Liver (tissue), 9 donors: ENCODE data around the gene RAB37. TPM values are rescaled to one million over a fixed set of nuclear protein-coding genes. Genes with fewer than 3 reads are reported as not detected.

Experiments
- DNase-seq: peaks from one replicate; pipeline ENCODE4 v3.0.0-alpha.2; 2017; ENCODE audit warnings: low spot score
- H3K27ac ChIP-seq, 2 donors: one replicate each; pipeline ENCODE4 v1.7.0; 2013; ENCODE audit warnings: inconsistent platforms in 2 of 2, low read length in 2 of 2, control low read depth in 1 of 2, low read depth in 1 of 2, mild to moderate bottlenecking in 1 of 2
- H3K27me3 ChIP-seq, 4 donors: one replicate each; pipeline versions ENCODE4 v1.6.1 to v1.7.0; 2013; ENCODE audit warnings: low read length in 3 of 4, inconsistent platforms in 1 of 4, mild to moderate bottlenecking in 1 of 4, moderate library complexity in 1 of 4; ENCODE audit not compliant: control insufficient read depth in 4 of 4, insufficient read depth in 4 of 4
- H3K36me3 ChIP-seq, 4 donors: one replicate each; pipeline versions ENCODE4 v1.6.1 to v1.7.0; 2013; ENCODE audit warnings: low read length in 3 of 4, mild to moderate bottlenecking in 3 of 4, low read depth in 1 of 4, moderate library complexity in 1 of 4; ENCODE audit not compliant: control insufficient read depth in 4 of 4, insufficient read depth in 3 of 4
- H3K4me1 ChIP-seq, 4 donors: one replicate each; pipeline versions ENCODE4 v1.6.1 to v1.7.0; 2013; ENCODE audit warnings: low read length in 3 of 4, mild to moderate bottlenecking in 3 of 4, moderate library complexity in 1 of 4; ENCODE audit not compliant: control insufficient read depth in 4 of 4, insufficient read depth in 4 of 4
- H3K4me3 ChIP-seq, 3 donors: one replicate each; pipeline versions ENCODE4 v1.6.1 to v1.7.0; 2013; ENCODE audit warnings: low read length in 3 of 3, control low read depth in 1 of 3, low read depth in 1 of 3, mild to moderate bottlenecking in 1 of 3
- H3K9ac ChIP-seq, 2 donors: one replicate each; pipeline ENCODE4 v1.7.0; 2013; ENCODE audit warnings: low read length in 2 of 2, mild to moderate bottlenecking in 2 of 2, moderate library complexity in 2 of 2, control low read depth in 1 of 2, low read depth in 1 of 2
- H3K9me3 ChIP-seq, 4 donors: one replicate each; pipeline versions ENCODE4 v1.6.1 to v1.7.0; 2013; ENCODE audit warnings: low read length in 3 of 4; ENCODE audit not compliant: control insufficient read depth in 4 of 4
- EGR1 ChIP-seq, 2 donors: IDR thresholded peaks; 2 replicates each; pipeline ENCODE4 v1.6.1; 2016 to 2018; ENCODE audit warnings: antibody characterized with exemption in 2 of 2, low read depth in 2 of 2
- FOXA2 ChIP-seq: IDR thresholded peaks from 2 replicates; pipeline ENCODE4 v1.6.1; 2016; ENCODE audit warnings: antibody characterized with exemption
- GABPA ChIP-seq, 2 donors: IDR thresholded peaks in 1 of 2; conservative IDR thresholded peaks in 1 of 2; 2 replicates each; pipeline ENCODE4 v1.6.1; 2016; ENCODE audit warnings: antibody characterized with exemption in 2 of 2, mild to moderate bottlenecking in 1 of 2, moderate library complexity in 1 of 2
- HNF4A ChIP-seq, 2 donors: conservative IDR thresholded peaks; 2 replicates each; pipeline ENCODE4 v1.6.1; 2016; ENCODE audit warnings: antibody characterized with exemption in 2 of 2, mild to moderate bottlenecking in 2 of 2
- JUND ChIP-seq, 2 donors: IDR thresholded peaks; 2 replicates each; pipeline ENCODE4 v1.6.1; 2016; ENCODE audit warnings: antibody characterized with exemption in 2 of 2
- NR2F2 ChIP-seq: IDR thresholded peaks from 2 replicates; pipeline ENCODE4 v1.6.1; 2016; ENCODE audit warnings: antibody characterized with exemption
- RAD21 ChIP-seq, 2 donors: IDR thresholded peaks; 2 replicates each; pipeline ENCODE4 v1.6.1; 2016; ENCODE audit warnings: antibody characterized with exemption in 2 of 2, mild to moderate bottlenecking in 2 of 2
- RXRA ChIP-seq, 2 donors: IDR thresholded peaks; 2 replicates each; pipeline ENCODE4 v1.6.1; 2017 to 2018; ENCODE audit warnings: antibody characterized with exemption in 2 of 2, mild to moderate bottlenecking in 1 of 2
- SP1 ChIP-seq: IDR thresholded peaks from 2 replicates; pipeline ENCODE4 v1.6.1; 2018; ENCODE audit warnings: antibody characterized with exemption, mild to moderate bottlenecking
- YY1 ChIP-seq: IDR thresholded peaks from 2 replicates; pipeline ENCODE4 v1.6.1; 2016; ENCODE audit warnings: antibody characterized with exemption, mild to moderate bottlenecking
- WGBS: extraction: QIAGEN DNeasy Blood & Tissue Kit; methylation state at CpG from one replicate; pipeline ENCODE4 v1.1.7; 2013; 5-methylcytosine and 5-hydroxymethylcytosine counted together
- polyA plus RNA-seq, 2 donors: library from polyadenylated mRNA; stranded (reverse) in 1 of 2; unstranded in 1 of 2; fragments of 200-250 nt in 1 of 2; fragments of >200 nt in 1 of 2; fragmentation: Nextera tagmentation in 1 of 2; extraction: Ambion mirVana in 1 of 2; gene quantifications; one replicate each; pipeline versions ENCODE4 v1.2.1 to v1.2.3, GENCODE V29; 2013 to 2015
- total RNA-seq, 2 donors: library from RNA; depleted of rRNA; stranded (reverse); fragments of >200 nt; gene quantifications; one replicate each; pipeline ENCODE4 v1.2.3, GENCODE V29; 2014
- TF ChIP-seq, protein P1 (sequence below): IDR thresholded peaks from 2 replicates; pipeline ENCODE4 v1.6.1; 2016; ENCODE audit warnings: antibody characterized with exemption
- TF ChIP-seq, protein P2 (sequence below): IDR thresholded peaks from 2 replicates; pipeline ENCODE4 v1.6.1; 2016; ENCODE audit warnings: antibody characterized with exemption, mild to moderate bottlenecking
- TF ChIP-seq, protein P3 (sequence below): IDR thresholded peaks from 2 replicates; pipeline ENCODE4 v1.6.1; 2016; ENCODE audit warnings: antibody characterized with exemption
- TF ChIP-seq, protein P4 (sequence below): IDR thresholded peaks from 2 replicates; pipeline ENCODE4 v1.6.1; 2016; ENCODE audit warnings: antibody characterized with exemption
- donor health status: healthy.
- donor health status: healthy.
- donor health status: healthy.
- donor health status: healthy.
- donor health status: healthy.

The RAB37 gene
- total and polyA plus RNA-seq, 4 donors, result 5.1 to 8.8 (median 5.6) TPM

DNA sequence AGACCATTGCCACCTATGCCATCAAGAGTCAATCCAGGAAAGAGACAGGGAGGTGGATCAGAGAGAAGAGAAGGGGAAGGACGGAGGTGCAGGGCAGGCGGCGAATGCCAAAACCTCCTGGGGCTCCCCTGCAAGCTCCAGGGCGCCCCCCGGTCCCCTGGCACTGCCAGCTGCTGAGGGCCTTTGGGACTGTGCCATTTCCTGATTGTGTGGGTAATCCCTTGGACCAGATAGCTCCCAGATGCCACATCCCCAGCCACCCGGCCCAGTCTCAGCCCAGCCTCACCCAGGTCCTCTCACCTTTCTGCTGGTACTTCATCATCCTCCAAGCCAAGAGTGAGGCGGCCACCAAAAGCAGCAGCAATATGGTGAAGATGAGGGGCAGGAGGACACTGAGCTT lies 39.0 kb upstream of the RAB37 start:
- Histone ChIP-seq H3K9me3 (no peaks in the 10 kb centered on the region), H3K36me3 (no peaks in the 10 kb centered on the region), H3K27ac (no peak overlapping the region), H3K27me3 (no peaks in the 10 kb centered on the region), H3K9ac (no peak overlapping the region), H3K4me3 (no peak overlapping the region), H3K4me1 (no peaks in the 10 kb centered on the region)
- no peak for TF ChIP-seq SP1
- no peak for TF ChIP-seq HNF4A (conservative IDR thresholded peaks at IDR 0.05)
- DNase-seq, result no peak
- 92% methylated on average over 7 of the region's 7 CpGs for WGBS

DNA sequence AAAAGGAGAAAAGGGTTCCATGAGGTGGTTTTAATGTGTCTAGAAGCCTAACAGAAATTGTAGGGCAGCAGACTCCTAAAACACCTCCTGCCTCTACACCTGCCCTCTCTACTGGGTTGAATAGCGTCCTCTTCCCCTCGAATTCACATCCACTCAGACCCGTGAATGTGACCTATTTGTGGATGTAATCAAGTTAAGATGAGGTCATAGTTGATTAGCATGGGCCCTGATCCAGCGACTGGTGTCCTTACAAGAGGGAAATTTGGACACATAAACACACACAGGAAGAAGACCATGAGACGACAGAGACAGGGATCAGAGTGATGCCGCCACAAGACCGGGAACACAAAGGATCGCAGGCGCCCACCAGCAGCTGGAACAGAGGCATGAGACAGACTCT lies 37.8 kb upstream of the RAB37 start:
- no peak overlapping the region for H3K27ac ChIP-seq
- 77% methylated on average over 9 of the region's 9 CpGs for WGBS

More for the DNA sequence above, 37.8 kb upstream of the RAB37 start:
- Histone ChIP-seq H3K9me3 (no peaks in the 10 kb centered on the region), H3K4me3 (no peak overlapping the region), H3K4me1 (no peaks in the 10 kb centered on the region), H3K9ac (no peak overlapping the region), H3K27me3 (no peaks in the 10 kb centered on the region), H3K36me3 (no peaks in the 10 kb centered on the region)
- TF ChIP-seq GABPA (IDR thresholded peaks at IDR 0.05 in 1 of 2, conservative IDR thresholded peaks at IDR 0.05 in 1 of 2), result no peak
- no peak for TF ChIP-seq RAD21 (IDR thresholded peaks at IDR 0.05)
- TF ChIP-seq EGR1 (IDR thresholded peaks at IDR 0.05; ENCODE audit: low read depth in 2 of 2), result no peak
- TF ChIP-seq NR2F2, result no peak
- TF ChIP-seq, protein P1, sequence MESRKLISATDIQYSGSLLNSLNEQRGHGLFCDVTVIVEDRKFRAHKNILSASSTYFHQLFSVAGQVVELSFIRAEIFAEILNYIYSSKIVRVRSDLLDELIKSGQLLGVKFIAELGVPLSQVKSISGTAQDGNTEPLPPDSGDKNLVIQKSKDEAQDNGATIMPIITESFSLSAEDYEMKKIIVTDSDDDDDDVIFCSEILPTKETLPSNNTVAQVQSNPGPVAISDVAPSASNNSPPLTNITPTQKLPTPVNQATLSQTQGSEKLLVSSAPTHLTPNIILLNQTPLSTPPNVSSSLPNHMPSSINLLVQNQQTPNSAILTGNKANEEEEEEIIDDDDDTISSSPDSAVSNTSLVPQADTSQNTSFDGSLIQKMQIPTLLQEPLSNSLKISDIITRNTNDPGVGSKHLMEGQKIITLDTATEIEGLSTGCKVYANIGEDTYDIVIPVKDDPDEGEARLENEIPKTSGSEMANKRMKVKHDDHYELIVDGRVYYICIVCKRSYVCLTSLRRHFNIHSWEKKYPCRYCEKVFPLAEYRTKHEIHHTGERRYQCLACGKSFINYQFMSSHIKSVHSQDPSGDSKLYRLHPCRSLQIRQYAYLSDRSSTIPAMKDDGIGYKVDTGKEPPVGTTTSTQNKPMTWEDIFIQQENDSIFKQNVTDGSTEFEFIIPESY, result no peak
- no peak for TF ChIP-seq YY1
- TF ChIP-seq JUND (IDR thresholded peaks at IDR 0.05), result no peak
- TF ChIP-seq, protein P2, sequence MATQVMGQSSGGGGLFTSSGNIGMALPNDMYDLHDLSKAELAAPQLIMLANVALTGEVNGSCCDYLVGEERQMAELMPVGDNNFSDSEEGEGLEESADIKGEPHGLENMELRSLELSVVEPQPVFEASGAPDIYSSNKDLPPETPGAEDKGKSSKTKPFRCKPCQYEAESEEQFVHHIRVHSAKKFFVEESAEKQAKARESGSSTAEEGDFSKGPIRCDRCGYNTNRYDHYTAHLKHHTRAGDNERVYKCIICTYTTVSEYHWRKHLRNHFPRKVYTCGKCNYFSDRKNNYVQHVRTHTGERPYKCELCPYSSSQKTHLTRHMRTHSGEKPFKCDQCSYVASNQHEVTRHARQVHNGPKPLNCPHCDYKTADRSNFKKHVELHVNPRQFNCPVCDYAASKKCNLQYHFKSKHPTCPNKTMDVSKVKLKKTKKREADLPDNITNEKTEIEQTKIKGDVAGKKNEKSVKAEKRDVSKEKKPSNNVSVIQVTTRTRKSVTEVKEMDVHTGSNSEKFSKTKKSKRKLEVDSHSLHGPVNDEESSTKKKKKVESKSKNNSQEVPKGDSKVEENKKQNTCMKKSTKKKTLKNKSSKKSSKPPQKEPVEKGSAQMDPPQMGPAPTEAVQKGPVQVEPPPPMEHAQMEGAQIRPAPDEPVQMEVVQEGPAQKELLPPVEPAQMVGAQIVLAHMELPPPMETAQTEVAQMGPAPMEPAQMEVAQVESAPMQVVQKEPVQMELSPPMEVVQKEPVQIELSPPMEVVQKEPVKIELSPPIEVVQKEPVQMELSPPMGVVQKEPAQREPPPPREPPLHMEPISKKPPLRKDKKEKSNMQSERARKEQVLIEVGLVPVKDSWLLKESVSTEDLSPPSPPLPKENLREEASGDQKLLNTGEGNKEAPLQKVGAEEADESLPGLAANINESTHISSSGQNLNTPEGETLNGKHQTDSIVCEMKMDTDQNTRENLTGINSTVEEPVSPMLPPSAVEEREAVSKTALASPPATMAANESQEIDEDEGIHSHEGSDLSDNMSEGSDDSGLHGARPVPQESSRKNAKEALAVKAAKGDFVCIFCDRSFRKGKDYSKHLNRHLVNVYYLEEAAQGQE, result no peak
- no peak for TF ChIP-seq FOXA2
- TF ChIP-seq, protein P3, sequence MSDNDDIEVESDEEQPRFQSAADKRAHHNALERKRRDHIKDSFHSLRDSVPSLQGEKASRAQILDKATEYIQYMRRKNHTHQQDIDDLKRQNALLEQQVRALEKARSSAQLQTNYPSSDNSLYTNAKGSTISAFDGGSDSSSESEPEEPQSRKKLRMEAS, result no peak
- TF ChIP-seq, protein P4, sequence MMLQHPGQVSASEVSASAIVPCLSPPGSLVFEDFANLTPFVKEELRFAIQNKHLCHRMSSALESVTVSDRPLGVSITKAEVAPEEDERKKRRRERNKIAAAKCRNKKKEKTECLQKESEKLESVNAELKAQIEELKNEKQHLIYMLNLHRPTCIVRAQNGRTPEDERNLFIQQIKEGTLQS, result no peak
- TF ChIP-seq SP1, result no peak
- no peak for TF ChIP-seq RXRA (IDR thresholded peaks at IDR 0.05)
- DNase-seq, result no peak
